ENCODE data around the gene HSD17B7. TPM values are rescaled to one million over a fixed set of nuclear protein-coding genes. Genes with fewer than 3 reads are reported as not detected.

The HSD17B7 gene
- polyA plus RNA-seq, 1 donor (not counting 4 experiments of a cell fraction or from before 2014, with no cell fraction given) = 44.7 TPM

DNA sequence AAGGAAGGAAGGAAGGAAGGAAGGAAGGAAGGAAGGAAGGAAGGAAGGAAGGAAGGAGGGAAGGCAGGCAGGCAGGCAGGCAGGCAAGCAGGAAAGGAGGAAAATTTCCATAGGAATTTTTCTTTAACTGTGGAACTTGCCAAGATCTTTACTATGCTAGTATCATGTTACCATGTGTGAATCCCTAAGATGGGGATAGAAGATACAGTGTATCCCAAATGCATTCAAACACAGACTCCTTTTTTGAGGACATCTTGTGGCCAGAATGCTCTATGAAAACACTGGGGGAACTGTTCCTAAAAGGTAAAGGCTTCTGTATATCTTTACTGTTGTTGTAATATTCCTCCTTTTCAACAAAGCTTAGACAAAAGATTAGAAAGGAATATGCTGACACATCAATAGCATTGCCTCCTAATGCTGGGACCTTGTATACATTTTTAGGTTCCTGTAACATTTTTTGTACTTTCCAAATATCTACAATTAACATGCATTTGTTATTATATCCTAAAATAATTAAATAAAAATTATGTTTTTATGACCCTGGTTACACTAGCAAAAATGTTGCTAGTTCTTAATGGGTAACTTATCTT lies 49.8 kb downstream of the HSD17B7 start:
- DNase-seq (ENCODE audit: low read depth, low spot score) = no peak

GRCh38 chr1:162844153-162844552 lies 53.7 kb downstream of the HSD17B7 start:
- Histone ChIP-seq H3K36me3 (ENCODE audit: control insufficient read depth in 2 of 2, extremely low read depth in 1 of 2, insufficient read depth in 2 of 2, low read length in 2 of 2) (no peaks in the 10 kb centered on the region), H2AFZ (ENCODE audit: control insufficient read depth, low read length) (no peak overlapping the region), H3K79me2 (ENCODE audit: control insufficient read depth, insufficient read depth, low read length) (no peaks in the 10 kb centered on the region), H3K4me2 (ENCODE audit: control insufficient read depth, extremely low read depth, insufficient read depth, low read depth, low read length) (no peak overlapping the region), H3K27me3 (ENCODE audit: control insufficient read depth, extremely low read depth, insufficient read depth, low read length) (no peaks in the 10 kb centered on the region), H4K20me1 (ENCODE audit: control insufficient read depth, extremely low read depth, insufficient read depth, low read length) (no peaks in the 10 kb centered on the region), H3K9me3 (ENCODE audit: control insufficient read depth, low read depth, low read length) (no peaks in the 10 kb centered on the region), H3K4me3 (ENCODE audit: control insufficient read depth in 2 of 3, extremely low read depth in 1 of 3, insufficient read depth in 2 of 3, low read depth in 1 of 3, low read length in 3 of 3) (no peak overlapping the region), H3K4me1 (ENCODE audit: control insufficient read depth, extremely low read depth, insufficient read depth, low read length) (no peaks in the 10 kb centered on the region), H3K9ac (ENCODE audit: control insufficient read depth, extremely low read depth, insufficient read depth, low read length) (no peak overlapping the region), H3K9me1 (ENCODE audit: control insufficient read depth, extremely low read depth, insufficient read depth, low read length) (no peaks in the 10 kb centered on the region), H3K27ac (ENCODE audit: control insufficient read depth, insufficient read depth, low read length) (no peak overlapping the region)
- no peak for TF ChIP-seq EZH2 (IDR thresholded peaks at IDR 0.05; ENCODE audit: low read length)
- no peak for TF ChIP-seq CTCF (optimal IDR thresholded peaks at IDR 0.05 in 1 of 3, IDR thresholded peaks at IDR 0.05 in 1 of 3, conservative IDR thresholded peaks at IDR 0.05 in 1 of 3; ENCODE audit: extremely low read depth in 1 of 3, insufficient read depth in 2 of 3, low read length in 3 of 3)
- FAIRE-seq (no peak), DNase-seq (ENCODE audit: low read depth, low spot score) (no peak)
- dilution Hi-C loops (cut with MboI; ENCODE audit: extremely low pct_ligation_motif_present, low sequenced_read_pairs) = no loop called here

More for the DNA sequence above, 49.8 kb downstream of the HSD17B7 start:
- Histone ChIP-seq H3K4me2 (ENCODE audit: control insufficient read depth, extremely low read depth, insufficient read depth, low read depth, low read length) (no peak overlapping the region), H3K9ac (ENCODE audit: control insufficient read depth, extremely low read depth, insufficient read depth, low read length) (no peak overlapping the region), H3K27me3 (ENCODE audit: control insufficient read depth, extremely low read depth, insufficient read depth, low read length) (no peaks in the 10 kb centered on the region), H3K4me3 (ENCODE audit: control insufficient read depth in 2 of 3, extremely low read depth in 1 of 3, insufficient read depth in 2 of 3, low read depth in 1 of 3, low read length in 3 of 3) (no peak overlapping the region), H3K9me3 (ENCODE audit: control insufficient read depth, low read depth, low read length) (no peaks in the 10 kb centered on the region), H2AFZ (ENCODE audit: control insufficient read depth, low read length) (no peak overlapping the region), H3K9me1 (ENCODE audit: control insufficient read depth, extremely low read depth, insufficient read depth, low read length) (no peaks in the 10 kb centered on the region), H3K27ac (ENCODE audit: control insufficient read depth, insufficient read depth, low read length) (no peak overlapping the region), H3K4me1 (ENCODE audit: control insufficient read depth, extremely low read depth, insufficient read depth, low read length) (no peaks in the 10 kb centered on the region), H3K79me2 (ENCODE audit: control insufficient read depth, insufficient read depth, low read length) (no peaks in the 10 kb centered on the region), H3K36me3 (ENCODE audit: control insufficient read depth in 2 of 2, extremely low read depth in 1 of 2, insufficient read depth in 2 of 2, low read length in 2 of 2) (no peaks in the 10 kb centered on the region), H4K20me1 (ENCODE audit: control insufficient read depth, extremely low read depth, insufficient read depth, low read length) (no peaks in the 10 kb centered on the region)
- dilution Hi-C loops (cut with MboI; ENCODE audit: extremely low pct_ligation_motif_present, low sequenced_read_pairs) = no loop called here
- TF ChIP-seq CTCF (optimal IDR thresholded peaks at IDR 0.05 in 1 of 3, IDR thresholded peaks at IDR 0.05 in 1 of 3, conservative IDR thresholded peaks at IDR 0.05 in 1 of 3; ENCODE audit: extremely low read depth in 1 of 3, insufficient read depth in 2 of 3, low read length in 3 of 3) (no peak), EZH2 (IDR thresholded peaks at IDR 0.05; ENCODE audit: low read length) (no peak)
- FAIRE-seq = no peak

Measured in keratinocyte (primary cell).